SKM-1 treated with dmso at 0.1 percent for 144 hours (cell line): Measurements from ENCODE around the gene NANOS1.
"Not testable (repeated sequence)": the region's sequence is repeated elsewhere in the genome, so short reads cannot be mapped to it uniquely, and the experiment has no call there.

Experiments used
- DNase-seq: peaks from one replicate; lab custom pipeline; 2025; ENCODE audit not compliant: unreplicated experiment; lab: John Stamatoyannopoulos, UW

NANOS1 gene

GRCh38 chr10:119006451-119007210 is 22.9 kb upstream of the NANOS1 start:
- DNase-seq, result no peak

GRCh38 chr10:119007211-119007574 is 22.3 kb upstream of the NANOS1 start:
- no peak for DNase-seq

GRCh38 chr10:119020627-119020946 is 8.9 kb upstream of the NANOS1 start:
- no peak for DNase-seq

- no peak for DNase-seq
Observed at GRCh38 chr10:119022846-119023552, 6.5 kb upstream of the NANOS1 start.

GRCh38 chr10:119023553-119023868 is 6.0 kb upstream of the NANOS1 start:
- no peak for DNase-seq

GRCh38 chr10:119024882-119025281 is 4.6 kb upstream of the NANOS1 start:
- no peak for DNase-seq

GRCh38 chr10:119025336-119025735 is 4.2 kb upstream of the NANOS1 start:
- DNase-seq, result no peak

GRCh38 chr10:119025776-119026175 is 3.7 kb upstream of the NANOS1 start:
- DNase-seq, result no peak

- DNase-seq, result no peak
Observed at GRCh38 chr10:119026301-119027110, 3.0 kb upstream of the NANOS1 start.

GRCh38 chr10:119028445-119028899 is 1.0 kb upstream of the NANOS1 start:
- DNase-seq, result not testable (repeated sequence)

- peak; percentile 69 for DNase-seq
Observed at GRCh38 chr10:119028900-119029612, 458 bp upstream of the NANOS1 start.

- peak; percentile 32 for DNase-seq
Observed at GRCh38 chr10:119030421-119031250, 1.1 kb downstream of the NANOS1 start.

- no peak for DNase-seq
Observed at GRCh38 chr10:119031496-119032059, 2.1 kb downstream of the NANOS1 start.

- no peak for DNase-seq
Observed at GRCh38 chr10:119039161-119039560, 9.6 kb downstream of the NANOS1 start.

GRCh38 chr10:119041326-119041725 is 11.8 kb downstream of the NANOS1 start:
- no peak for DNase-seq

- no peak for DNase-seq
Observed at GRCh38 chr10:119042169-119042568, 12.7 kb downstream of the NANOS1 start.

GRCh38 chr10:119045561-119045960 is 16.0 kb downstream of the NANOS1 start:
- DNase-seq, result no peak

GRCh38 chr10:119049361-119049760 is 19.8 kb downstream of the NANOS1 start:
- no peak for DNase-seq

GRCh38 chr10:119049777-119050176 is 20.3 kb downstream of the NANOS1 start:
- DNase-seq, result no peak

- DNase-seq, result no peak
Observed at GRCh38 chr10:119051775-119052174, 22.3 kb downstream of the NANOS1 start.
